HUES48 (cell line): ENCODE data around the gene CCDC13.
A peak's percentile ranks its signal among the peaks of the same experiment; 100 is the strongest.
"Not testable (repeated sequence)": the region's sequence is repeated elsewhere in the genome, so short reads cannot be mapped to it uniquely, and the experiment has no call there.

Experiments
- H3K27ac ChIP-seq: one replicate; pipeline ENCODE4 v1.7.0; 2013; ENCODE audit warnings: low read depth, low read length, inconsistent platforms
- H3K27me3 ChIP-seq: 2 replicates; pipeline ENCODE4 v1.6.1; 2013; ENCODE audit warnings: mild to moderate bottlenecking, low read length; ENCODE audit not compliant: control insufficient read depth, insufficient read depth
- H3K36me3 ChIP-seq: 2 replicates; pipeline ENCODE4 v1.6.1; 2013; ENCODE audit warnings: low read length; ENCODE audit not compliant: control insufficient read depth, insufficient read depth
- H3K4me1 ChIP-seq: 2 replicates; pipeline ENCODE4 v1.6.1; 2013; ENCODE audit warnings: mild to moderate bottlenecking, low read length; ENCODE audit not compliant: control insufficient read depth, insufficient read depth
- H3K4me3 ChIP-seq: 2 replicates; pipeline ENCODE4 v1.5.1; 2013; ENCODE audit warnings: mild to moderate bottlenecking, low read depth, low read length
- H3K9ac ChIP-seq: 2 replicates; pipeline ENCODE4 v1.6.1; 2013; ENCODE audit warnings: mild to moderate bottlenecking, low read depth, low read length, moderate library complexity
- H3K9me3 ChIP-seq: 2 replicates; pipeline ENCODE4 v1.6.1; 2013; ENCODE audit warnings: low read length; ENCODE audit not compliant: control insufficient read depth, insufficient read depth

Gene CCDC13, protein sequence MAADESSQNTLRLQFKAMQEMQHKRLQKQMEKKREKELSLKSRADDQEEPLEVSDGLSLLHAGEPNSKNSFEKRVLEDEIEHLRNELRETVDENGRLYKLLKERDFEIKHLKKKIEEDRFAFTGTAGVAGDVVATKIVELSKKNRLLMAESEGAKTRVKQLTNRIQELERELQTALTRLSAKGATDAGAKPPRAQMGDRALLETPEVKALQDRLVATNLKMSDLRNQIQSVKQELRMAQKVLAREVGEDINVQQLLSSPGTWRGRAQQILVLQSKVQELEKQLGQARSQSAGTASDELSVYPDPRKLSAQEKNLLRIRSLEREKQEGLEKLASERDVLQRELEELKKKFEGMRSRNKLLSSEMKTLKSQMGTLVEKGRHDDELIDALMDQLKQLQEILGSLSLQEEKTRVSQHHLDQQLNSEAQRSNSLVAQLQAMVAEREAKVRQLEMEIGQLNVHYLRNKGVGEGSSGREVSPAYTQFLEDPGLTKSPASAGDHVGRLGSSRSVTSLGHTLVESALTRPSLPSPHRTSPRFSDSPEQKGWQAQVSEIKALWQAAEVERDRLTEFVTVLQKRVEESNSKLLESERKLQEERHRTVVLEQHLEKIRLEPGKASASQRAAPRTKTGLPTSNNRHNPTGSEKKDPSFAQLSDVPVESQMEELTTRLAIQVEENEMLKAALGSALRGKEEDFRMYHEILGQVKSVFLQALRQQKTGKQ

DNA sequence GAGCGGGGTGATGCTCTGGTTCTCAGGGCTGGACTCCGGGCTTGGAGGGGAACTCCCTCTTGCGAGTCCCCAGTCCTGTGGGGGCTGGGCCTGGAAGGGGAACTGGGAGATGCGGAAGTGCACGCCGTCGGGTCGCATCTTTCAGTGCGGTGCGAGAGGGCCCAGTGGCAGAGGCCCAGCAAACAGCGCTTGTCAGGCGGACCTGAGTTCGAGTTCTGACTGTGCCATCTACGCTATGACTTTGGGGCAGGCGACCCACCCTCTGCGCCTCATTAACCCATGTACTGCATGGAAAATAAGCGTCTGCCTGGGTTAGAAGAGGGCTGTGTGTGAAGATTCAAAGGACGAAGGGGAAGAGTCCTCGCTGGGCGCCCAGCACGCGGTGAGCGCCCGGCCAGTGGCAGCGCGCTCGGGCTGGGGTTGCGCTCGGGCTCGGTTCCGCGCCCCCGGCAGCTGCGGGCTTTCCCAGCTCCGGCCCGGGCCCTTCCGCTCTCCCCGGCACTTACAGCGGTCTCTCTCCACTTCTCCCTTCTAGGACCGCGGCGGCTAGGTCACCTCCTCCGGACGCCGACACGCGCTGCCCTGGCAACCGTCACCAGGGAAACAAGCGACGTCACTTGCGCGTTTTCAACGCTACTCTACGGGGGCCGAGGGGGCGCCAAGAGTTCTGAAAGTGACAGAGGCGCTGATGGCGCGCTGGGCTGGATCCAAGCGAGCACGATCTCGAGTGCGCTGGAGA is at the start of gene CCDC13:
CCDC13 (minus strand) TSS at position 584 of the 739 bp plus-strand sequence. CDS start 14,908 bp downstream, outside the sequence.
- H3K27me3 ChIP-seq, result peaks cover 14% of the 10 kb centered on the region; the same call in 1 of the 2 replicates

GRCh38 chr3:42822828-42823227 is 49.8 kb upstream of the CCDC13 start:
- Histone ChIP-seq H3K9me3 (no peaks in the 10 kb centered on the region), H3K36me3 (no peaks in the 10 kb centered on the region), H3K27me3 (no peaks in the 10 kb centered on the region), H3K4me3 (no peak overlapping the region), H3K4me1 (no peaks in the 10 kb centered on the region), H3K9ac (no peak overlapping the region), H3K27ac (no peak overlapping the region)

More for the DNA sequence above, at the start of gene CCDC13:
- Histone ChIP-seq H3K4me1 (no peaks in the 10 kb centered on the region), H3K36me3 (no peaks in the 10 kb centered on the region), H3K27ac (peak within 1 kb of the TSS; percentile 35), H3K9ac (no peak within 1 kb of the TSS), H3K9me3 (no peaks in the 10 kb centered on the region), H3K4me3 (peak within 1 kb of the TSS; percentile 79)

GRCh38 chr3:42820746-42821051 is 47.6 kb upstream of the CCDC13 start:
- Histone ChIP-seq H3K4me1 (no peaks in the 10 kb centered on the region), H3K36me3 (no peaks in the 10 kb centered on the region), H3K4me3 (no peak overlapping the region), H3K27me3 (no peaks in the 10 kb centered on the region), H3K9me3 (no peaks in the 10 kb centered on the region), H3K27ac (no peak overlapping the region), H3K9ac (no peak overlapping the region)

GRCh38 chr3:42819351-42819965 is 46.4 kb upstream of the CCDC13 start:
- Histone ChIP-seq H3K9ac (no peak overlapping the region), H3K4me1 (no peaks in the 10 kb centered on the region), H3K36me3 (no peaks in the 10 kb centered on the region), H3K9me3 (no peaks in the 10 kb centered on the region), H3K27ac (no peak overlapping the region), H3K27me3 (no peaks in the 10 kb centered on the region), H3K4me3 (no peak overlapping the region)

DNA sequence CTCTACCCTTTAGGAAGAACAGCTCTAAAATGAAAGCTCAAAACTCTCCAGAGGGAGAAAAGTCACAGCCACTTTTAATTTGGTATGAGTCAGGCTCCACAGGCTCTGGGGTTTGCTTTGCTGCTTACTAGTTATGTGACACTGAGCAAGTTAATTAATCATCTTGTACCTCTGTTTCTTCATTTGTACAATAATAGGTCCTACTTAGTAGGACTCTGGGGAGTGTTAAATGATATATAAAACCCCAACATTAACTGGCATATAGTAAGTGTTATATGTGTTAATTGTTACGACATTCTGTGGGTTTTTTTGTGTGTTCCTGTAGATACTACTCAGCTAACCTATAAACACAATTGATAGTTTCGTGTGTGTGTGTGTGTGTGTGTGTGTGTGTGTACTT is 42.8 kb upstream of the CCDC13 start:
- H3K27ac ChIP-seq, result no peak overlapping the region
- no peaks in the 10 kb centered on the region for H3K9me3 ChIP-seq
- no peaks in the 10 kb centered on the region for H3K27me3 ChIP-seq
- H3K4me1 ChIP-seq, result no peaks in the 10 kb centered on the region
- H3K9ac ChIP-seq, result no peak overlapping the region
- no peaks in the 10 kb centered on the region for H3K36me3 ChIP-seq
- H3K4me3 ChIP-seq, result no peak overlapping the region

DNA sequence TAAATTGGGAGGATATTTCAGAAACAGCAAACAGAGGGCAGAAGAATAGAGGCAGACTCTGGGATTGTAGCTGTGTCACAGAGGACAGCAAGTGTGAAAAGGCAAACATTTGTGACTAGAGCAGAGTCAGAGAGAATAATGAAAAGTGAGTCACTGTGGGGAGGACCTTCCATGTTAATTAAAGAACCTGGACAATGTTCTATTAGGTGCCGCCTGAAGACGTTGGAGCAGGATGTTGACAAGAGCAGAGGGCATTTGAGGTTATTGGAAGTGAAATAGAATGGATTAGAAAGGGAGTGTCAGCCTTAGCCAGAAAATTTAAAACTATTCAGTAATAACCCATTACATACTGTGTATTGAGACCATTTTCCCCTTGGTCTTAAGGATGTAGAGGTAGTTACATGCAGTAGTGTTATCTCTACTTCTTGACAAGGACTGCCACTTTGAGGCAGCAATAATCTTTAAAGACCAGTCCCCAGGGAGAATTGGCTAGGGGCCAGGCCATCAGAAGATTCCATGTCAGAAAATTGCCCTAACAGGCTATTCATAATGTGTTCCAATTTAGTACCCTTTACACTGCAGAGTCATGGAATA is 42.0 kb upstream of the CCDC13 start:
- no peak overlapping the region for H3K27ac ChIP-seq
- H3K36me3 ChIP-seq, result no peaks in the 10 kb centered on the region
- H3K9me3 ChIP-seq, result no peaks in the 10 kb centered on the region
- H3K4me1 ChIP-seq, result no peaks in the 10 kb centered on the region
- H3K9ac ChIP-seq, result no peak overlapping the region
- no peak overlapping the region for H3K4me3 ChIP-seq
- H3K27me3 ChIP-seq, result no peaks in the 10 kb centered on the region

GRCh38 chr3:42814246-42814645 is 41.2 kb upstream of the CCDC13 start:
- H3K9me3 ChIP-seq, result no peaks in the 10 kb centered on the region
- H3K9ac ChIP-seq, result no peak overlapping the region
- H3K4me1 ChIP-seq, result no peaks in the 10 kb centered on the region
- H3K27me3 ChIP-seq, result no peaks in the 10 kb centered on the region
- H3K4me3 ChIP-seq, result no peak overlapping the region
- no peaks in the 10 kb centered on the region for H3K36me3 ChIP-seq
- H3K27ac ChIP-seq, result no peak overlapping the region

- not testable (repeated sequence) for H3K4me1 ChIP-seq, H3K9ac ChIP-seq, H3K36me3 ChIP-seq, H3K27me3 ChIP-seq, H3K9me3 ChIP-seq, H3K27ac ChIP-seq, H3K4me3 ChIP-seq
Observed at GRCh38 chr3:42811118-42811883, 38.2 kb upstream of the CCDC13 start.

DNA sequence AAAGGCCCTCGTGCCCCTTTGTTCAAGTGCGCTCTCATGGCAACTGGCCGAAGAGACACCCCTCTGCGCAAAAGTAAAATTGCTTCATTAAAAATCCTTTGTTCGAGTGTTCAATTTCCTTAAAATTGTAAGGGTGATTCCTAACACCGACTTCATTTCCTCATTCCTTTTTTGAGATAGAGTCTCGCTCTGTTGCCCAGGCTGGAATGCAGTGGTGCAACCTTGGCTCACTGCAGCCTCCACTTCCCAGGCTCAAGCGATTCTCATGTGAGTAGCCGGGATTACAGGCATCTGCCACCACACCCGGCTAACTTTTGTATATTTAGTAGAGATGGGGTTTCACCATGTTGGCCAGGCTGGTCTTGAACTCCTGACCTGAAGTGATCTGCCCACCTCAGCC is 37.7 kb upstream of the CCDC13 start:
- H3K4me3 ChIP-seq, H3K27me3 ChIP-seq, H3K9ac ChIP-seq, H3K9me3 ChIP-seq, H3K4me1 ChIP-seq, H3K36me3 ChIP-seq, H3K27ac ChIP-seq: not testable (repeated sequence)

DNA sequence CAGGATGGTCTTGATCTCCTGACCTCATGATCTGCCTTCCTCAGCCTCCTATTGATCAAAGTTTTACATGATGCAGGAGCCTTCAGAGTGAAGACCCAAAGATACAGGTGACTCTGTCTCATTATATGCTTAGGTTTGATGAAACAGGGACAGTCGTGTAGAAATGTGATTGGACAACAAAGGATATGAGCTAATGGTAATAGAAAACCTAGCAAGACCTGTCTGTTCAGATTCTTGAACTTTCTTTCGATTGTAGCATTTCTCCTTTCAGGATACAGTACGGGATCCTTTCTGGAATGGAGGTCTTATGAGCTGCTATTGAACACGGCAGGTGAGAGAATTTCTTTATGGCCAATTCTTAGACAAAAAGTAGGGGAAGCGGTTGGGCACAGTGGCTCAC is 36.1 kb upstream of the CCDC13 start, which contains the start of gene ACKR2:
ACKR2 (plus strand) TSS at position 244 of the 400 bp plus-strand sequence. CDS start 55,058 bp downstream, outside the sequence.
- H3K27me3 ChIP-seq, result peaks cover 19% of the 10 kb centered on the region
- no peak within 1 kb of the TSS for H3K4me3 ChIP-seq
- H3K9ac ChIP-seq, result no peak within 1 kb of the TSS
- H3K27ac ChIP-seq, result no peak within 1 kb of the TSS
- no peaks in the 10 kb centered on the region for H3K36me3 ChIP-seq
- no peaks in the 10 kb centered on the region for H3K9me3 ChIP-seq
- peaks cover 14% of the 10 kb centered on the region for H3K4me1 ChIP-seq
